GM12878 (cell line): ENCODE data around the gene EIF4EBP2. TPM values are rescaled to one million over a fixed set of nuclear protein-coding genes. Genes with fewer than 3 reads are reported as not detected.

Experiments used
- ATAC-seq: fragments of 200-7000 bp; cut with Tn5 transposase; 3 replicates; pipeline ENCODE4 v1.9.1; 2020; ENCODE audit warnings: mild to moderate bottlenecking, moderate library complexity
- BruUV-seq: library from RNA; stranded (reverse); fragments of 400-500 nt; replicated peaks from 2 replicates; lab custom pipeline; 2021; lab: Mats Ljungman, UMichigan
- CTCF ChIA-PET: fragments of 300-600 bp; sonication (Branson Sonifier 250); formaldehyde crosslinking; extraction: SDS; loops from one replicate; lab custom pipeline; 2021; ENCODE audit warnings: inconsistent platforms; lab: Yijun Ruan, JAX
- POLR2A ChIA-PET: fragments of 350-600 bp; formaldehyde crosslinking; extraction: SDS; loops from one replicate; lab custom pipeline; 2021; ENCODE audit warnings: inconsistent platforms; lab: Charles Lee
- RAD21 ChIA-PET: fragments of 300-600 bp; sonication (Branson Sonifier 250); formaldehyde crosslinking; loops from one replicate; lab custom pipeline; 2023; ENCODE audit warnings: antibody characterized with exemption; ENCODE audit not compliant: unreplicated experiment; lab: Charles Lee
- SMC1A ChIA-PET: fragments of 300-600 bp; sonication (Branson Sonifier 250); formaldehyde crosslinking; loops from one replicate; lab custom pipeline; 2023; ENCODE audit not compliant: unreplicated experiment, uncharacterized antibody; lab: Charles Lee
- DNase-seq: peaks from one replicate; pipeline ENCODE4 v3.0.0-alpha.2; 2011; ENCODE audit warnings: low read depth, low spot score
- FAIRE-seq: peaks from 3 replicates; lab custom pipeline; 2011; peaks lifted over from hg19 to GRCh38; lab: Jason Lieb, UNC
- H2AFZ ChIP-seq: 2 replicates; pipeline ENCODE4 v1.6.0; 2011; ENCODE audit warnings: low read depth, low read length, control low read depth; ENCODE audit not compliant: control insufficient read depth
- H3K27ac ChIP-seq: 2 replicates; pipeline ENCODE4 v1.5.1; 2011; ENCODE audit warnings: control low read depth; ENCODE audit not compliant: control insufficient read depth, insufficient read depth
- H3K27me3 ChIP-seq, 2 experiments: replicated peaks in 1 of 2; 2 replicates each; pipeline versions ENCODE4 v1.6.0 to v1.6.1; 2011; ENCODE audit warnings: low read length in 1 of 2; ENCODE audit not compliant: control insufficient read depth in 2 of 2, insufficient read depth in 2 of 2
- H3K36me3 ChIP-seq, 2 experiments: 2 replicates each; pipeline ENCODE4 v1.5.1; 2011; ENCODE audit warnings: low read length in 1 of 2; ENCODE audit not compliant: control insufficient read depth in 2 of 2, insufficient read depth in 2 of 2
- H3K4me1 ChIP-seq: 2 replicates; pipeline ENCODE4 v1.6.1; 2011; ENCODE audit warnings: mild to moderate bottlenecking, low read length, moderate library complexity, mixed read lengths; ENCODE audit not compliant: control insufficient read depth, insufficient read depth
- H3K4me2 ChIP-seq: 2 replicates; pipeline ENCODE4 v1.6.0; 2011; ENCODE audit warnings: control low read depth; ENCODE audit not compliant: control insufficient read depth, insufficient read depth
- H3K4me3 ChIP-seq: fragments of 200-600 bp; sonication (generic); 2 replicates; pipeline ENCODE4 v1.5.1; 2016
- H3K79me2 ChIP-seq: 2 replicates; pipeline ENCODE4 v1.6.0; 2011; ENCODE audit warnings: low read length; ENCODE audit not compliant: control insufficient read depth, insufficient read depth
- H3K9ac ChIP-seq: 2 replicates; pipeline ENCODE4 v1.8.0; 2011; ENCODE audit warnings: low read length, control low read depth, mixed read lengths; ENCODE audit not compliant: control insufficient read depth, insufficient read depth
- H3K9me3 ChIP-seq: replicated peaks from 3 replicates; pipeline ENCODE4 v1.5.1; 2011; ENCODE audit warnings: mild to moderate bottlenecking, low read length; ENCODE audit not compliant: control insufficient read depth, insufficient read depth
- H4K20me1 ChIP-seq: 2 replicates; pipeline ENCODE4 v1.6.0; 2011; ENCODE audit not compliant: control insufficient read depth, insufficient read depth
- CBX5 ChIP-seq: sonication (generic); IDR thresholded peaks from 2 replicates; pipeline ENCODE4 v1.6.1; 2016; ENCODE audit warnings: low read depth, moderate library complexity, mild to moderate bottlenecking, inconsistent platforms
- FOS ChIP-seq: IDR thresholded peaks from 3 replicates; pipeline ENCODE4 v1.6.1; 2011; ENCODE audit warnings: borderline replicate concordance; ENCODE audit not compliant: insufficient read length; ENCODE audit errors: extremely low read depth
- MYB ChIP-seq: fragments of 150-350 bp; IDR thresholded peaks from 2 replicates; pipeline ENCODE4 v1.6.1; 2014; ENCODE audit warnings: mild to moderate bottlenecking, low read depth, low read length, borderline replicate concordance
- RELA ChIP-seq: fragments of 450-650 bp; IDR thresholded peaks from 2 replicates; pipeline ENCODE4 v1.8.0; 2014; ENCODE audit warnings: borderline replicate concordance; ENCODE audit not compliant: partially characterized antibody
- STAT3 ChIP-seq: IDR thresholded peaks from 2 replicates; pipeline ENCODE4 v1.6.1; 2011; ENCODE audit warnings: low read depth, low read length, improper control_type of control experiment
- YBX1 ChIP-seq: fragments of 450-650 bp; IDR thresholded peaks from 2 replicates; pipeline ENCODE4 v1.6.1; 2016; ENCODE audit warnings: antibody characterized with exemption
- WGBS: methylation state at CpG from one replicate; pipeline ENCODE4 v1.1.6; 2016; ENCODE audit warnings: low lambda C conversion rate; ENCODE audit not compliant: insufficient replicate concordance, insufficient coverage; ENCODE audit errors: missing lambda C conversion rate; 5-methylcytosine and 5-hydroxymethylcytosine counted together
- in situ Hi-C: fragments of 300-500 bp; cut with MboI; formaldehyde crosslinking; loops from 9 replicates; pipeline ENCODE4 v1.14.3; 2018; ENCODE audit warnings: mixed read lengths
- intact Hi-C: fragments of 100-400 bp; cut with micrococcal nuclease; formaldehyde crosslinking; loops from one replicate; pipeline ENCODE4 v1.14.2; 2022; ENCODE audit not compliant: unreplicated experiment
- polyA plus RNA-seq, 11 experiments: library from polyadenylated mRNA; depleted of rRNA in 4 of 11; unstranded in 6 of 11; stranded (reverse) in 5 of 11; fragments of >200 nt; fragmentation: Nextera tagmentation in 4 of 11; fragmentation: Illumina TruSeq in 1 of 11; extraction: Ambion mirVana in 4 of 11; extraction: Trizol in 1 of 11; gene quantifications; 1 replicate in 1 of 11; 2 replicates in 10 of 11; pipeline versions ENCODE4 v1.2.1 to v1.2.3, GENCODE V29; 2011 to 2016; ENCODE audit warnings: inconsistent platforms in 2 of 11, missing spikeins in 2 of 11, low read depth in 1 of 11
- total RNA-seq, 4 experiments: library from RNA; depleted of rRNA in 3 of 4; stranded (reverse); fragments of >200 nt in 3 of 4; fragmentation: Illumina TruSeq in 1 of 4; extraction: Trizol in 1 of 4; gene quantifications; 2 replicates each; pipeline versions ENCODE4 v1.2.1 to v1.2.3, GENCODE V29; 2013 to 2021
- TF ChIP-seq, protein P1 (sequence below): fragments of 450-650 bp; IDR thresholded peaks from 2 replicates; pipeline ENCODE4 v1.6.1; 2018; ENCODE audit warnings: borderline replicate concordance, mild to moderate bottlenecking; ENCODE audit not compliant: partially characterized antibody
- TF ChIP-seq, protein P2 (sequence below): fragments of 450-650 bp; IDR thresholded peaks from 2 replicates; pipeline ENCODE4 v1.6.1; 2017; ENCODE audit warnings: low read depth, mild to moderate bottlenecking, moderate library complexity
- TF ChIP-seq, protein P3 (sequence below): IDR thresholded peaks from 2 replicates; pipeline ENCODE4 v1.6.1; 2012; ENCODE audit warnings: improper control_type of control experiment, low read depth, low read length; ENCODE audit not compliant: insufficient replicate concordance
- TF ChIP-seq, protein P4 (sequence below): IDR thresholded peaks from 2 replicates; pipeline ENCODE4 v1.6.1; 2012; ENCODE audit warnings: low read depth, low read length, improper control_type of control experiment

EIF4EBP2 gene
- total and polyA plus RNA-seq, 10 of the 15 experiments (the other 5 are each of a cell fraction or from before 2014, with no cell fraction given) = 14.4 to 51.3 (median 28.9) TPM

DNA sequence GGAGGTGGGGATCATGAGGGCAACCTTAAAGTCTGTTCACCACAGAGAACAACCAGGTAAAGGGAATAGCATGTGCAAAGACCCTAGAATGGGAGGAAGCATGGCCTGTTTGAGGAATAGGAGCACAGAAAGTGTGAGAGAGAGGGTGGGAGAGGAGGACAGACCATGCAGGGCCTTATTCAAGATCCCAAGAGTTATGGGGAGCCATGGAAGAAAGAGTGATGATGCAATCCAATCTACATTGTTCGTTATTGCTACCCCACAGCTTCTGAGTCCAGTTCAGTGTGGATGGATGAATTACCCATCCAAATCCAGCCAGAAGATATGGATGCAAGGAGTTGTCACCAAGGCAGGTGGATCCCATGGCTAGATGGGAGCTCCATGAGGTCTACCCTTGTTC, 7.8 kb upstream of the EIF4EBP2 start:
- no peak overlapping the region for H3K9ac ChIP-seq
- CTCF ChIA-PET = interaction anchor here (1.2 to 2.0 kb wide), 3 partner anchors 10 to 17 kb away, joined by 3 to 5 read pairs (median 3); no protein-coding TSS in a partner anchor
- RAD21 ChIA-PET = no interaction called here
- ATAC-seq (no peak), DNase-seq (no peak), FAIRE-seq (no peak)
- H3K27ac ChIP-seq = no peak overlapping the region
- POLR2A ChIA-PET = no interaction called here
- no peak overlapping the region for H2AFZ ChIP-seq
- WGBS = 17% methylated on average over 1 of the region's 1 CpG
- no peaks in the 10 kb centered on the region for H4K20me1 ChIP-seq
- H3K4me1 ChIP-seq = no peaks in the 10 kb centered on the region
- SMC1A ChIA-PET = interaction anchor here (2.0 kb wide), 1 partner anchor 10 kb away, joined by 6 read pairs; no protein-coding TSS in a partner anchor
- no peak overlapping the region for H3K4me2 ChIP-seq
- H3K9me3 ChIP-seq = no peaks in the 10 kb centered on the region
- H3K36me3 ChIP-seq = no peaks in the 10 kb centered on the region
- in situ Hi-C loops (no loop called here), intact Hi-C loops (no loop called here)
- H3K4me3 ChIP-seq = no peak overlapping the region
- no peaks in the 10 kb centered on the region for H3K27me3 ChIP-seq
- no peaks in the 10 kb centered on the region for H3K79me2 ChIP-seq
- no TSS peak for BruUV-seq
- TF ChIP-seq FOS (no peak), CBX5 (no peak), YBX1 (no peak), MYB (no peak), RELA (no peak), STAT3 (no peak)
- TF ChIP-seq, protein P1, sequence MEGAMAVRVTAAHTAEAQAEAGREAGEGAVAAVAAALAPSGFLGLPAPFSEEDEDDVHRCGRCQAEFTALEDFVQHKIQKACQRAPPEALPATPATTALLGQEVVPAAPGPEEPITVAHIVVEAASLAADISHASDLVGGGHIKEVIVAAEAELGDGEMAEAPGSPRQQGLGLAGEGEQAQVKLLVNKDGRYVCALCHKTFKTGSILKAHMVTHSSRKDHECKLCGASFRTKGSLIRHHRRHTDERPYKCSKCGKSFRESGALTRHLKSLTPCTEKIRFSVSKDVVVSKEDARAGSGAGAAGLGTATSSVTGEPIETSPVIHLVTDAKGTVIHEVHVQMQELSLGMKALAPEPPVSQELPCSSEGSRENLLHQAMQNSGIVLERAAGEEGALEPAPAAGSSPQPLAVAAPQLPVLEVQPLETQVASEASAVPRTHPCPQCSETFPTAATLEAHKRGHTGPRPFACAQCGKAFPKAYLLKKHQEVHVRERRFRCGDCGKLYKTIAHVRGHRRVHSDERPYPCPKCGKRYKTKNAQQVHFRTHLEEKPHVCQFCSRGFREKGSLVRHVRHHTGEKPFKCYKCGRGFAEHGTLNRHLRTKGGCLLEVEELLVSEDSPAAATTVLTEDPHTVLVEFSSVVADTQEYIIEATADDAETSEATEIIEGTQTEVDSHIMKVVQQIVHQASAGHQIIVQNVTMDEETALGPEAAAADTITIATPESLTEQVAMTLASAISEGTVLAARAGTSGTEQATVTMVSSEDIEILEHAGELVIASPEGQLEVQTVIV = no peak
- TF ChIP-seq, protein P2, sequence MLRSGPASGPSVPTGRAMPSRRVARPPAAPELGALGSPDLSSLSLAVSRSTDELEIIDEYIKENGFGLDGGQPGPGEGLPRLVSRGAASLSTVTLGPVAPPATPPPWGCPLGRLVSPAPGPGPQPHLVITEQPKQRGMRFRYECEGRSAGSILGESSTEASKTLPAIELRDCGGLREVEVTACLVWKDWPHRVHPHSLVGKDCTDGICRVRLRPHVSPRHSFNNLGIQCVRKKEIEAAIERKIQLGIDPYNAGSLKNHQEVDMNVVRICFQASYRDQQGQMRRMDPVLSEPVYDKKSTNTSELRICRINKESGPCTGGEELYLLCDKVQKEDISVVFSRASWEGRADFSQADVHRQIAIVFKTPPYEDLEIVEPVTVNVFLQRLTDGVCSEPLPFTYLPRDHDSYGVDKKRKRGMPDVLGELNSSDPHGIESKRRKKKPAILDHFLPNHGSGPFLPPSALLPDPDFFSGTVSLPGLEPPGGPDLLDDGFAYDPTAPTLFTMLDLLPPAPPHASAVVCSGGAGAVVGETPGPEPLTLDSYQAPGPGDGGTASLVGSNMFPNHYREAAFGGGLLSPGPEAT = no peak
- TF ChIP-seq, protein P3, sequence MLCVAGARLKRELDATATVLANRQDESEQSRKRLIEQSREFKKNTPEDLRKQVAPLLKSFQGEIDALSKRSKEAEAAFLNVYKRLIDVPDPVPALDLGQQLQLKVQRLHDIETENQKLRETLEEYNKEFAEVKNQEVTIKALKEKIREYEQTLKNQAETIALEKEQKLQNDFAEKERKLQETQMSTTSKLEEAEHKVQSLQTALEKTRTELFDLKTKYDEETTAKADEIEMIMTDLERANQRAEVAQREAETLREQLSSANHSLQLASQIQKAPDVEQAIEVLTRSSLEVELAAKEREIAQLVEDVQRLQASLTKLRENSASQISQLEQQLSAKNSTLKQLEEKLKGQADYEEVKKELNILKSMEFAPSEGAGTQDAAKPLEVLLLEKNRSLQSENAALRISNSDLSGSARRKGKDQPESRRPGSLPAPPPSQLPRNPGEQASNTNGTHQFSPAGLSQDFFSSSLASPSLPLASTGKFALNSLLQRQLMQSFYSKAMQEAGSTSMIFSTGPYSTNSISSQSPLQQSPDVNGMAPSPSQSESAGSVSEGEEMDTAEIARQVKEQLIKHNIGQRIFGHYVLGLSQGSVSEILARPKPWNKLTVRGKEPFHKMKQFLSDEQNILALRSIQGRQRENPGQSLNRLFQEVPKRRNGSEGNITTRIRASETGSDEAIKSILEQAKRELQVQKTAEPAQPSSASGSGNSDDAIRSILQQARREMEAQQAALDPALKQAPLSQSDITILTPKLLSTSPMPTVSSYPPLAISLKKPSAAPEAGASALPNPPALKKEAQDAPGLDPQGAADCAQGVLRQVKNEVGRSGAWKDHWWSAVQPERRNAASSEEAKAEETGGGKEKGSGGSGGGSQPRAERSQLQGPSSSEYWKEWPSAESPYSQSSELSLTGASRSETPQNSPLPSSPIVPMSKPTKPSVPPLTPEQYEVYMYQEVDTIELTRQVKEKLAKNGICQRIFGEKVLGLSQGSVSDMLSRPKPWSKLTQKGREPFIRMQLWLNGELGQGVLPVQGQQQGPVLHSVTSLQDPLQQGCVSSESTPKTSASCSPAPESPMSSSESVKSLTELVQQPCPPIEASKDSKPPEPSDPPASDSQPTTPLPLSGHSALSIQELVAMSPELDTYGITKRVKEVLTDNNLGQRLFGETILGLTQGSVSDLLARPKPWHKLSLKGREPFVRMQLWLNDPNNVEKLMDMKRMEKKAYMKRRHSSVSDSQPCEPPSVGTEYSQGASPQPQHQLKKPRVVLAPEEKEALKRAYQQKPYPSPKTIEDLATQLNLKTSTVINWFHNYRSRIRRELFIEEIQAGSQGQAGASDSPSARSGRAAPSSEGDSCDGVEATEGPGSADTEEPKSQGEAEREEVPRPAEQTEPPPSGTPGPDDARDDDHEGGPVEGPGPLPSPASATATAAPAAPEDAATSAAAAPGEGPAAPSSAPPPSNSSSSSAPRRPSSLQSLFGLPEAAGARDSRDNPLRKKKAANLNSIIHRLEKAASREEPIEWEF = no peak
- TF ChIP-seq, protein P4, sequence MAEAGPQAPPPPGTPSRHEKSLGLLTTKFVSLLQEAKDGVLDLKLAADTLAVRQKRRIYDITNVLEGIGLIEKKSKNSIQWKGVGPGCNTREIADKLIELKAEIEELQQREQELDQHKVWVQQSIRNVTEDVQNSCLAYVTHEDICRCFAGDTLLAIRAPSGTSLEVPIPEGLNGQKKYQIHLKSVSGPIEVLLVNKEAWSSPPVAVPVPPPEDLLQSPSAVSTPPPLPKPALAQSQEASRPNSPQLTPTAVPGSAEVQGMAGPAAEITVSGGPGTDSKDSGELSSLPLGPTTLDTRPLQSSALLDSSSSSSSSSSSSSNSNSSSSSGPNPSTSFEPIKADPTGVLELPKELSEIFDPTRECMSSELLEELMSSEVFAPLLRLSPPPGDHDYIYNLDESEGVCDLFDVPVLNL = no peak
